ENCODE data around the gene HS3ST6.

The HS3ST6 gene

DNA sequence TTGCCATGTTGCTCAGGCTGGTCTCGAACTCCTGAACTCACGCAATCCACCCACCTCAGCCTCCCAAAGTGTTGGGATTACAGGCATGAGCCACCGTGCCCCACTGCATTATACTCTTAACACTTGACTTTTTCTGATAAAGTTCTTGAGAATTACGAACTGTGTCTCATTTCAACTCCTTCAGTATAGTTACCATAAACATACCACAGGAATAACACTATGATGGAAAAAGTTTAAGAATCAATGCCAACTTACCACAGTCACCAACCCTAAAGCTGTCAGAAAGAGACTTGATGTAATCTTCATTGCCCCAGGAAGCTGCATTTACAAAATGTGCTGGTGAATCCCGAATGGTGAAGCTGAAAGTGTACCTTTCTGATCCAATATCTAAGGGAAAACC is 56.5 kb downstream of the HS3ST6 start:
- TF ChIP-seq, protein P1, sequence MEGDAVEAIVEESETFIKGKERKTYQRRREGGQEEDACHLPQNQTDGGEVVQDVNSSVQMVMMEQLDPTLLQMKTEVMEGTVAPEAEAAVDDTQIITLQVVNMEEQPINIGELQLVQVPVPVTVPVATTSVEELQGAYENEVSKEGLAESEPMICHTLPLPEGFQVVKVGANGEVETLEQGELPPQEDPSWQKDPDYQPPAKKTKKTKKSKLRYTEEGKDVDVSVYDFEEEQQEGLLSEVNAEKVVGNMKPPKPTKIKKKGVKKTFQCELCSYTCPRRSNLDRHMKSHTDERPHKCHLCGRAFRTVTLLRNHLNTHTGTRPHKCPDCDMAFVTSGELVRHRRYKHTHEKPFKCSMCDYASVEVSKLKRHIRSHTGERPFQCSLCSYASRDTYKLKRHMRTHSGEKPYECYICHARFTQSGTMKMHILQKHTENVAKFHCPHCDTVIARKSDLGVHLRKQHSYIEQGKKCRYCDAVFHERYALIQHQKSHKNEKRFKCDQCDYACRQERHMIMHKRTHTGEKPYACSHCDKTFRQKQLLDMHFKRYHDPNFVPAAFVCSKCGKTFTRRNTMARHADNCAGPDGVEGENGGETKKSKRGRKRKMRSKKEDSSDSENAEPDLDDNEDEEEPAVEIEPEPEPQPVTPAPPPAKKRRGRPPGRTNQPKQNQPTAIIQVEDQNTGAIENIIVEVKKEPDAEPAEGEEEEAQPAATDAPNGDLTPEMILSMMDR (IDR thresholded peaks at IDR 0.05; ENCODE audit: low read depth, low read length), result no peak

More for the DNA sequence above, 56.5 kb downstream of the HS3ST6 start:
- no peak for DNase-seq (ENCODE audit: low read depth in 2 of 2)
- H3K4me3 ChIP-seq (replicated peaks in 1 of 2; ENCODE audit: low read depth in 2 of 2, low read length in 2 of 2), result no peak overlapping the region
